Left ventricle myocardium inferior (tissue), 1 donor: ENCODE data around the gene CAPZA1. TPM values are rescaled to one million over a fixed set of nuclear protein-coding genes. Genes with fewer than 3 reads are reported as not detected.

ENCODE experiments used
- DNase-seq: peaks from one replicate; pipeline ENCODE4 v3.0.0-alpha.2; 2020
- H3K27ac ChIP-seq: fragments of 200-600 bp; replicated peaks from 2 replicates; pipeline ENCODE4 v1.8.0; 2021
- H3K27me3 ChIP-seq: fragments of 200-600 bp; 2 replicates; pipeline ENCODE4 v1.8.0; 2021; ENCODE audit warnings: low read depth
- H3K36me3 ChIP-seq: fragments of 200-600 bp; 2 replicates; pipeline ENCODE4 v1.8.0; 2021
- H3K4me1 ChIP-seq: fragments of 200-600 bp; 2 replicates; pipeline ENCODE4 v1.8.0; 2021
- H3K4me3 ChIP-seq: fragments of 200-600 bp; 2 replicates; pipeline ENCODE4 v1.8.0; 2021; ENCODE audit warnings: mild to moderate bottlenecking, moderate library complexity
- H3K9me3 ChIP-seq: fragments of 200-600 bp; replicated peaks from 2 replicates; pipeline ENCODE4 v1.8.0; 2021
- intact Hi-C: fragments of 100-400 bp; cut with micrococcal nuclease; formaldehyde crosslinking; loops from one replicate; pipeline ENCODE4 v1.11.0; 2022
- total RNA-seq: library from RNA; stranded (reverse); fragmentation: NEBNext Ultra II Directional; extraction: Animal tissue kit (Norgen Biotek cat#: 25700); gene quantifications from one replicate; pipeline ENCODE4 v1.2.1, GENCODE V29; 2021
- TF ChIP-seq, protein P1 (sequence below): fragments of 200-600 bp; IDR thresholded peaks from 2 replicates; pipeline ENCODE4 v1.8.0; 2021; ENCODE audit warnings: antibody characterized with exemption, mild to moderate bottlenecking, borderline replicate concordance
- donor health status: DM: no; HTN: yes; CAD: no; lungs with severe emphysema.

The CAPZA1 gene
- total RNA-seq, 1 donor from 2014 or later: 24.6 TPM

DNA sequence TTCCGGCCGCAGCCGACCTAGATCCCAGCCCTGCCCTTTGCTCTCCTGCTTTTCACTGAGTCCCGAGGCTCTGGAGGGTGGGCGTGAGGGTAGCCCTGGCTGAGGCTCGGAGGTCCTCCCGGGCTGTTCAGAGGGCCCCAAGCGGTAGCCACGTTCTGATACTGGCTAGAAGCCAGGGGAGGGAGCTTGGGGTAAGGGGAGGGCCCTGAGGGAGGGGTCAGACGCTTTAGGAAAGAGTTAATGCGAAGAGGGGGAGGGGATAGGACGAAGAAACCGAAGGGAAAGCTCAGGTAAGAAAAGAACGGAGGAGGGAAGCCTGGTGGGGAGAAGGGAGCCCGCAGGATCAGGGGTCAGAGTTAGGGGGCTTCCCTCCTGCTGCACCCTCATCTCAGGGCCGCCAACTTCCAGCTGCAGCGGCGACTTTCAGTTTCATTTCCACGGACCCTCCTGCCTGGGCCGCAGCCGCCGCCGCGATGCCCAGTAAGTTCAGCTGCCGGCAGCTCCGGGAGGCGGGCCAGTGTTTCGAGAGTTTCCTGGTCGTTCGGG is 54.9 kb downstream of the CAPZA1 start, which contains the start of gene MOV10:
TSS of gene MOV10 (plus strand) at position 220 of the 546 bp plus-strand sequence. CDS start at position 474, 254 bp downstream.
- peak; percentile 81 for DNase-seq
- Histone ChIP-seq H3K4me3 (peak within 1 kb of the TSS; percentile 93), H3K27me3 (no peaks in the 10 kb centered on the region), H3K4me1 (peaks cover 43% of the 10 kb centered on the region), H3K36me3 (peaks cover 25% of the 10 kb centered on the region), H3K9me3 (no peaks in the 10 kb centered on the region), H3K27ac (peak within 1 kb of the TSS; percentile 91)
- TF ChIP-seq, protein P1, sequence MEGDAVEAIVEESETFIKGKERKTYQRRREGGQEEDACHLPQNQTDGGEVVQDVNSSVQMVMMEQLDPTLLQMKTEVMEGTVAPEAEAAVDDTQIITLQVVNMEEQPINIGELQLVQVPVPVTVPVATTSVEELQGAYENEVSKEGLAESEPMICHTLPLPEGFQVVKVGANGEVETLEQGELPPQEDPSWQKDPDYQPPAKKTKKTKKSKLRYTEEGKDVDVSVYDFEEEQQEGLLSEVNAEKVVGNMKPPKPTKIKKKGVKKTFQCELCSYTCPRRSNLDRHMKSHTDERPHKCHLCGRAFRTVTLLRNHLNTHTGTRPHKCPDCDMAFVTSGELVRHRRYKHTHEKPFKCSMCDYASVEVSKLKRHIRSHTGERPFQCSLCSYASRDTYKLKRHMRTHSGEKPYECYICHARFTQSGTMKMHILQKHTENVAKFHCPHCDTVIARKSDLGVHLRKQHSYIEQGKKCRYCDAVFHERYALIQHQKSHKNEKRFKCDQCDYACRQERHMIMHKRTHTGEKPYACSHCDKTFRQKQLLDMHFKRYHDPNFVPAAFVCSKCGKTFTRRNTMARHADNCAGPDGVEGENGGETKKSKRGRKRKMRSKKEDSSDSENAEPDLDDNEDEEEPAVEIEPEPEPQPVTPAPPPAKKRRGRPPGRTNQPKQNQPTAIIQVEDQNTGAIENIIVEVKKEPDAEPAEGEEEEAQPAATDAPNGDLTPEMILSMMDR: no peak
- intact Hi-C loops: loop anchor here (10.0 kb wide), 1 partner anchor 280 kb away; the partner anchor contains the start of gene CTTNBP2NL

DNA sequence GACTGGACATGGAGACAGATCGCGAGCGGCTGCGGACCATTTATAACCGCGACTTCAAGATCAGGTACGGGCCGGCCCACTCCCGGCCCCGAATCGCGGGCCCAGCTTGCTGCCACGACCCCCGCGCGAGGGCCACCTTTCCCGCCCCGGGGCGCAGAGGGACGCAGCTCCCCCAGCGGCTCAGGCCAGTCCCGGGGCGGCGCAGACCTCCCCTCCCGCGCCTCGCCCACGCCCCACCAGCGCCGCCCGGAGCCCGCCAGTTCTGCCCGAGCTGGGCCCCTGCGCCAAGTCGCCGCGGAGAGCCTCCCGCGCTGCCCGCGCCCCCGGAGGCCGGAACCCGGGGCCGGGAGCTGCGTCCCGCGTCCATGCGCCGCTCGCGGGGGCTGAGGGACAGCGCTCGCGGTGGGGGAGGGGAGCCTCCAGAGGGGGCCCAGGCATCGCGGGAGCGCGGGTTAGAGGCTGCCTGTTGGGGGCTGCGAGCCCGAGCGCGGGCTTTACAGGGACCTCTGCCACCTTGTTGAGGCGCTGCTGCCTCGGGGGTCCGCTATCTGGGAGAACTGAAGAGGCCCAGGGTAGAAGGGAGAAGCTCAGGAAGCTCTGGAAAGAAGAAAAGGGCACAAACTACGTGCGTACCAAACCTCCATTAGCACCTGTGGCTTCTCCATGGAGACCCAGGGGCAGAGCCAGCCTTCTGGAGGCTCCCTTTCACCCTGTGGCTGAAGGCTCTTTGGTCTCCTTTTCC is 55.5 kb downstream of the CAPZA1 start:
- peak; percentile 49 for DNase-seq
- TF ChIP-seq, protein P1: peak; percentile 34
- H3K9me3 ChIP-seq: no peaks in the 10 kb centered on the region
- intact Hi-C loops: loop anchor here (10.0 kb wide), 1 partner anchor 280 kb away; the partner anchor contains the start of gene CTTNBP2NL
- peaks cover 18% of the 10 kb centered on the region for H3K36me3 ChIP-seq
- peak overlapping the region; percentile 91 for H3K27ac ChIP-seq
- H3K4me3 ChIP-seq: peak overlapping the region; percentile 93
- H3K4me1 ChIP-seq: peaks cover 43% of the 10 kb centered on the region
- no peaks in the 10 kb centered on the region for H3K27me3 ChIP-seq

DNA sequence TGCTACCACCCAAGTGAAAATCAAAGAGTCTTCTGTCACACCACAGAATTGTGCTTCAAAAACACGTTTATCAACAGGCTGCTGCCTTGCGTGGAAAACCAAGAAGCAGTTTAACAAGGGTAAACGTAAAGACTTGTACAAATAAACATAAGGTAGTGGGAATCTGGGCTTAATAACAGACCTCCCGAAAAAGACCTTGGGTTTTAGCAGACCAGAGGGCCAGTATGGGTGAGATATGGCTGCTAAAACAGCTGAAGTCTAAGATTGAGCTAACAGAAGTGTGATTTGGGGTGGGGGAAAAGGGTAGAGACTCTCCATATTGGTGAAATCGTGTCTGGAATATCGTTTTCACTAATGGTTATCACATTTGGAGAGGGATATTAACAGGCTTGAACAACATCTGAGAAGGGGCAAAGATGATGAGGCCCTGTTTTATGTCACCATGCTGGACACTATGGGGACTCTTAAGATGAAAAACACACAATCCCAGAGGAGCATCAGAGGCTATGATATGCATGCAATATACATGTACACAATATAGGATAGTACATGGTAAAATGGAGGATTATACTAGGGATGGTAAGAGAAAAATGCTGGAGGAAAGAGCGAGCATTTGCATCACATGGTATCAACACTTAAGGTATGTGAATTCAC is 56.2 kb downstream of the CAPZA1 start:
- Histone ChIP-seq H3K27me3 (no peaks in the 10 kb centered on the region), H3K36me3 (peaks cover 11% of the 10 kb centered on the region), H3K27ac (peak overlapping the region; percentile 91), H3K4me3 (peak overlapping the region; percentile 93), H3K4me1 (peaks cover 43% of the 10 kb centered on the region), H3K9me3 (no peaks in the 10 kb centered on the region)
- no peak for DNase-seq
- intact Hi-C loops: loop anchor here (10.0 kb wide), 1 partner anchor 281 kb away; the partner anchor contains the start of gene CTTNBP2NL
- TF ChIP-seq, protein P1: no peak

DNA sequence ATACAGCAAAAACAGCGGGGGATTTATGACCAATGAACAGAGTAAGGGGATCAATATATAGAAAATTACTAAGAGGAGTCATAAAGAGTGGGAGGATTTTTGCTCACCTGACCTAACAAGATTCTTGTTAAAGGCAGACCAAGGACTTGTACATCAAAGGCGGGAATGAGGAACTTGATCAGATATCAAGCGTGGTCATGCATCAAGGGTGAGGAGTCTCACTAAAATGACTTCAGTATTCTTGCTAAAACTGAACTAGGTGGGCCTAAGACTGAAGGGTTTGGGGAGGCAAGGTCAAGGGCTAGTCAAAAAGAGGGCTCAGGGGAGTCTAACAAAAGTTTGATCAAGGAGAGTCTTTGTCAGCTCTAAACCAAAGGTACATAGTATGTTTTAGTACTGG is 56.9 kb downstream of the CAPZA1 start:
- Histone ChIP-seq H3K27me3 (no peaks in the 10 kb centered on the region), H3K27ac (no peak overlapping the region), H3K4me1 (peaks cover 43% of the 10 kb centered on the region), H3K9me3 (no peaks in the 10 kb centered on the region), H3K36me3 (peaks cover 6% of the 10 kb centered on the region), H3K4me3 (no peak overlapping the region)
- intact Hi-C loops: loop anchor here (10.0 kb wide), 1 partner anchor 282 kb away; the partner anchor contains the start of gene CTTNBP2NL
- TF ChIP-seq, protein P1: no peak
- no peak for DNase-seq

DNA sequence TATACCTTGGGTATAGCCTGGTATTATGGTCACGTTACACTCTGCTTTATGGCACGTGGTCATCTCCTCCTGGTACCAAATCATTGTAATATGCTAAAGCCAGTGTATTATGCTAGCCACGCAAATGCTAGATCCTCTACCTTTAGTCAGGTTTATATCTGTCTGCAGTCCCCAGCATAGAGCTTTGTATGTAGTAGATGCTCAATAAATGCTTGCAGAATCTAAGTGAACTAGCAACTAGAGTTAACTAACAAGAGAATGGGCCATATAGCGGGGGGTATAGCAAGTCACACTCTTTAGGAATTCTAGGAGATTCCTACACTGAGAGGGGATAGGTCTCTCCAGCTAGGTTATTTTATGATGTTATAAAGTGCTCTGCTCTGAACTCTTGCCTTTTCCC is 57.9 kb downstream of the CAPZA1 start:
- DNase-seq: no peak
- TF ChIP-seq, protein P1: no peak
- no peak overlapping the region for H3K4me3 ChIP-seq
- H3K9me3 ChIP-seq: no peaks in the 10 kb centered on the region
- no peaks in the 10 kb centered on the region for H3K36me3 ChIP-seq
- intact Hi-C loops: loop anchor here (10.0 kb wide), 1 partner anchor 283 kb away; the partner anchor contains the start of gene CTTNBP2NL
- peaks cover 43% of the 10 kb centered on the region for H3K4me1 ChIP-seq
- H3K27ac ChIP-seq: no peak overlapping the region
- no peaks in the 10 kb centered on the region for H3K27me3 ChIP-seq
